Osteoblast (primary cell): ENCODE data around the gene PPP3CA. TPM values are rescaled to one million over a fixed set of nuclear protein-coding genes. Genes with fewer than 3 reads are reported as not detected.

ENCODE experiments used
- DNase-seq: peaks from one replicate; pipeline ENCODE4 v3.0.0; 2011; ENCODE audit warnings: low spot score, mixed read lengths; ENCODE audit not compliant: insufficient read length; ENCODE audit errors: missing footprints
- H2AFZ ChIP-seq: 2 replicates; pipeline ENCODE4 v1.6.0; 2011; ENCODE audit warnings: mild to moderate bottlenecking, low read length
- H3K27ac ChIP-seq: 2 replicates; pipeline ENCODE4 v1.5.1; 2011; ENCODE audit warnings: mild to moderate bottlenecking, low read depth, low read length, moderate library complexity
- H3K27me3 ChIP-seq: 2 replicates; pipeline ENCODE4 v1.6.0; 2012; ENCODE audit warnings: mild to moderate bottlenecking, control low read depth, inconsistent platforms, low read length, moderate library complexity; ENCODE audit not compliant: insufficient read depth
- H3K36me3 ChIP-seq: 2 replicates; pipeline ENCODE4 v1.5.1; 2011; ENCODE audit warnings: mild to moderate bottlenecking, low read length, control low read depth, moderate library complexity; ENCODE audit not compliant: insufficient read depth
- H3K4me1 ChIP-seq: 2 replicates; pipeline ENCODE4 v1.5.1; 2011; ENCODE audit warnings: mild to moderate bottlenecking, low read length, control low read depth, moderate library complexity; ENCODE audit not compliant: insufficient read depth
- H3K4me2 ChIP-seq: 2 replicates; pipeline ENCODE4 v1.6.0; 2011; ENCODE audit warnings: mild to moderate bottlenecking, low read length; ENCODE audit not compliant: insufficient read depth
- H3K4me3 ChIP-seq: fragments of 200-600 bp; sonication (generic); 3 replicates; pipeline ENCODE4 v1.5.1; 2012; ENCODE audit warnings: mild to moderate bottlenecking, low read length, inconsistent platforms; ENCODE audit not compliant: insufficient read depth
- H3K79me2 ChIP-seq: 2 replicates; pipeline ENCODE4 v1.6.0; 2012; ENCODE audit warnings: mild to moderate bottlenecking, low read length, control low read depth, inconsistent platforms; ENCODE audit not compliant: insufficient read depth
- H3K9me3 ChIP-seq: 2 replicates; pipeline ENCODE4 v1.5.1; 2011; ENCODE audit warnings: low read depth, low read length, control low read depth
- H4K20me1 ChIP-seq: 2 replicates; pipeline ENCODE4 v1.6.0; 2012; ENCODE audit warnings: mild to moderate bottlenecking, low read length, control low read depth; ENCODE audit not compliant: insufficient read depth
- total RNA-seq: library from RNA; depleted of rRNA; stranded (reverse); fragments of >200 nt; gene quantifications from 2 replicates; pipeline ENCODE4 v1.2.3, GENCODE V29; 2012
- TF ChIP-seq, protein P1 (sequence below): IDR thresholded peaks from 2 replicates; pipeline ENCODE4 v1.5.1; 2011; ENCODE audit warnings: mild to moderate bottlenecking, low read depth, low read length, moderate library complexity; ENCODE audit errors: extremely low read depth

PPP3CA gene
- total RNA-seq, 1 donor, result 80.0 TPM

DNA sequence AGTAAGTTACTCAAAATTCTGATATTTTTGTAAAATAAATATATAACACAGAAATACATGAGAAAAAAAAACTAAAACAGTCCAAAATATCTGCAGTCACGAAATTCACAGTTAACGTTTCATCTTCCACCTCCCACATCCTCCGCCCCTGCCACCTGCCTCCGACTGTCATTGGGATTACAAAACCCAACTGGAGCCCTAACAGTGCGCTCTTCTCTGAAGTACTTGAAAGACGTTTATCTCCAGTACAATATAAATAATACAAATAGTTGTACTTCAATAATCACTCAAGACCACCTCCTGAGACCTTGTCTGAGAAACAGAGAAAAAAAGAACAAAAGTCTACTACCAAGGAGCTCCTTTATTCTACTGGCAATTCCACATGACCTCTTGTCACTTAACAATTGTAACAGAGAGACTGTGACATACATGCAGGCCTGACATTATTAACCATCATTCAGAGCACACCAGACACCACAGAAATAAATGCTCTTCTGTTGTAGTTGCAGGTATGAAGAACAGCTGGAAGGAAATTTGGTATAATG lies 280.6 kb downstream of the PPP3CA start:
- DNase-seq, result no peak
- Histone ChIP-seq H3K4me2 (no peak overlapping the region), H3K27ac (no peak overlapping the region), H3K9me3 (no peaks in the 10 kb centered on the region), H2AFZ (no peak overlapping the region), H3K4me1 (no peaks in the 10 kb centered on the region), H4K20me1 (no peaks in the 10 kb centered on the region), H3K27me3 (no peaks in the 10 kb centered on the region), H3K36me3 (no peaks in the 10 kb centered on the region), H3K4me3 (no peak overlapping the region), H3K79me2 (no peaks in the 10 kb centered on the region)
- TF ChIP-seq, protein P1, sequence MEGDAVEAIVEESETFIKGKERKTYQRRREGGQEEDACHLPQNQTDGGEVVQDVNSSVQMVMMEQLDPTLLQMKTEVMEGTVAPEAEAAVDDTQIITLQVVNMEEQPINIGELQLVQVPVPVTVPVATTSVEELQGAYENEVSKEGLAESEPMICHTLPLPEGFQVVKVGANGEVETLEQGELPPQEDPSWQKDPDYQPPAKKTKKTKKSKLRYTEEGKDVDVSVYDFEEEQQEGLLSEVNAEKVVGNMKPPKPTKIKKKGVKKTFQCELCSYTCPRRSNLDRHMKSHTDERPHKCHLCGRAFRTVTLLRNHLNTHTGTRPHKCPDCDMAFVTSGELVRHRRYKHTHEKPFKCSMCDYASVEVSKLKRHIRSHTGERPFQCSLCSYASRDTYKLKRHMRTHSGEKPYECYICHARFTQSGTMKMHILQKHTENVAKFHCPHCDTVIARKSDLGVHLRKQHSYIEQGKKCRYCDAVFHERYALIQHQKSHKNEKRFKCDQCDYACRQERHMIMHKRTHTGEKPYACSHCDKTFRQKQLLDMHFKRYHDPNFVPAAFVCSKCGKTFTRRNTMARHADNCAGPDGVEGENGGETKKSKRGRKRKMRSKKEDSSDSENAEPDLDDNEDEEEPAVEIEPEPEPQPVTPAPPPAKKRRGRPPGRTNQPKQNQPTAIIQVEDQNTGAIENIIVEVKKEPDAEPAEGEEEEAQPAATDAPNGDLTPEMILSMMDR, result no peak

DNA sequence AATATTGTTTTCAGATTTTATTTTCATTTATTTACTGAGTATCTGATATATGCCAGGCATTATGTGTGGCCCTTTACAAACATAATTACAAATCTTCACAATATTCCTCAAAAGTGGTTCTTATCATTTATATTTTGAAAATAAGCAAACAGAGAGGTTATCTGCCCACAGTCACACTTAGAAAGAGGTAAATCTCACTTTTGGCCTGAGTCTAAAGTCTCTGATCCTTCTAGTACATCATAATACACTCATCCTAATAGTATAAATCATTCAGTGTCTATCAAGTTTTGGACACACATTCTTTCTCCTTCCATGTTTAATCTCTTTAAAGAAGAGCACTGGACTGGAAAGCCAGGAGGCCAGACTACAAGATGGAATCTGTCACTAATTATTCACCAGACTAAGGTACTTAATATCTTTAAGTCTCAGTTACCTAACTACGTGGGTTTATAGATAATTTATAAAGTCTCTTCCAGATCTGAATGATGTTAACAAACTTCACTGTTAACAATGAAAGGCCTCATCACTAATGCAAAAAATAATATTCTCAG lies 281.3 kb downstream of the PPP3CA start:
- no peaks in the 10 kb centered on the region for H3K79me2 ChIP-seq
- H3K9me3 ChIP-seq, result no peaks in the 10 kb centered on the region
- H3K27me3 ChIP-seq, result no peaks in the 10 kb centered on the region
- H3K4me1 ChIP-seq, result no peaks in the 10 kb centered on the region
- no peaks in the 10 kb centered on the region for H4K20me1 ChIP-seq
- H3K4me3 ChIP-seq, result no peak overlapping the region
- no peaks in the 10 kb centered on the region for H3K36me3 ChIP-seq
- no peak overlapping the region for H2AFZ ChIP-seq
- no peak for DNase-seq
- no peak overlapping the region for H3K4me2 ChIP-seq
- H3K27ac ChIP-seq, result no peak overlapping the region
- TF ChIP-seq, protein P1, result no peak

DNA sequence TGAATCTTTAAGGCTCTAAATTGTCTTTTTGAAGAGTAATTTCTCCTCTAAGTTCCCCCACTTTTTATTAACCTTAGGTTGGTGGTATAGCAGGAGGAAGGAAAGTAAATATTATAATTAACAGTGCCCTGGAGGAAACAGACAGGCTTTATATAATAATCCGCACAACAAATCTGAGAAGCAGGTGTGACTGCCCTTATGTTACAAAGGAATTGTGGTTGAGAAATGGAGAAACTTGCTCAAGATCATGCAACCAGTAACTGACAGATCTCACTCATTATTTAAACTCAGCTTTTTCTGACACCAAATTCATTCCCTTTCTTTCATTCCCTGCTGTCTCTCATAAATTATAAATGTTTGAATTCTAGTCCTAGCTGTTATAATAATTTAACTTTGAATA lies 282.0 kb downstream of the PPP3CA start:
- H3K4me2 ChIP-seq, result no peak overlapping the region
- no peaks in the 10 kb centered on the region for H3K36me3 ChIP-seq
- no peaks in the 10 kb centered on the region for H4K20me1 ChIP-seq
- no peak overlapping the region for H3K4me3 ChIP-seq
- TF ChIP-seq, protein P1, result no peak
- DNase-seq, result no peak
- H3K79me2 ChIP-seq, result no peaks in the 10 kb centered on the region
- no peak overlapping the region for H3K27ac ChIP-seq
- H2AFZ ChIP-seq, result no peak overlapping the region
- H3K9me3 ChIP-seq, result no peaks in the 10 kb centered on the region
- H3K4me1 ChIP-seq, result no peaks in the 10 kb centered on the region
- H3K27me3 ChIP-seq, result no peaks in the 10 kb centered on the region

DNA sequence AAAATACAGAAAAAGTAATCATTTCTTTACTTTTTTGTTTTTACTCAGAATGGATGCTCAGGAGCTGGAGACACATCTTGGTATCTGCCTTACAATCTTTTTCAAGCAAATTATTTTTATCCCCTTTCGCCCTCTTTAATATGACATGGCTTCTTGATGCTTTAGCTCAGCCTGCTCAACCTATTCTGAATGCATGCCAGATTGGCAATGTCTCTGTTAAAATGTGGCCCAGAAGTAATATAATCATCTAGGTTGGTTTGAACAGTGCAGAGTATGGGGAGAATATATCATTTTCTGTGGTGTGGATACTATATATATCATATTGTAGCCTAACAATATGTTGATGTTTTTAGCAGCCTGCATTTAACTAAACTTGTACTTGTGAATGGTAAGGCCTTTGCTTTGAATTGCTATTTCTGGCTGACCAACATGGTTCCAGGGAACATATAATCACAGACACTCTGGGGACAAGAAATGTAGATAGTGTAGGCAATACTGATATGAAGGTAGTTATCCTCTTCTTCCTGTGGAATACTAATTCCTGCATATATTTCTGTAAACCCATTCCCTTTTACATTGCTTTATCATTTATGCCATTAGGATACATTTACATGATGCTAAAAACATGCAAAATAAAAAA lies 282.7 kb downstream of the PPP3CA start:
- no peak overlapping the region for H2AFZ ChIP-seq
- no peak overlapping the region for H3K4me3 ChIP-seq
- H3K4me2 ChIP-seq, result no peak overlapping the region
- TF ChIP-seq, protein P1, result no peak
- no peaks in the 10 kb centered on the region for H3K4me1 ChIP-seq
- no peaks in the 10 kb centered on the region for H3K9me3 ChIP-seq
- no peaks in the 10 kb centered on the region for H4K20me1 ChIP-seq
- H3K79me2 ChIP-seq, result no peaks in the 10 kb centered on the region
- H3K27me3 ChIP-seq, result no peaks in the 10 kb centered on the region
- H3K36me3 ChIP-seq, result no peaks in the 10 kb centered on the region
- DNase-seq, result no peak
- no peak overlapping the region for H3K27ac ChIP-seq
